NB4 (cell line): ENCODE data around the gene SHLD2.
"Not testable (repeated sequence)": the region's sequence is repeated elsewhere in the genome, so short reads cannot be mapped to it uniquely, and the experiment has no call there.

Source experiments
- DNase-seq: peaks from one replicate; pipeline ENCODE4 v3.0.0; 2010; ENCODE audit warnings: low read depth
- H3K4me3 ChIP-seq: one replicate; pipeline ENCODE4 v1.5.1; 2011; ENCODE audit warnings: mild to moderate bottlenecking, low read depth, low read length, moderate library complexity
- MYC ChIP-seq: IDR thresholded peaks from 2 replicates; pipeline ENCODE4 v1.6.1; 2011; ENCODE audit warnings: low read depth, low read length
- POLR2A ChIP-seq: IDR thresholded peaks from 2 replicates; pipeline ENCODE4 v1.6.1; 2011; ENCODE audit warnings: mild to moderate bottlenecking; ENCODE audit not compliant: insufficient read length; ENCODE audit errors: extremely low read depth
- TF ChIP-seq, protein P1 (sequence below): IDR thresholded peaks from 2 replicates; pipeline ENCODE4 v1.6.1; 2011; ENCODE audit warnings: low read depth, low read length
- TF ChIP-seq, protein P2 (sequence below): IDR thresholded peaks from one replicate; pipeline ENCODE4 v1.5.1; 2012; ENCODE audit warnings: low read depth, low read length

SHLD2 gene

DNA sequence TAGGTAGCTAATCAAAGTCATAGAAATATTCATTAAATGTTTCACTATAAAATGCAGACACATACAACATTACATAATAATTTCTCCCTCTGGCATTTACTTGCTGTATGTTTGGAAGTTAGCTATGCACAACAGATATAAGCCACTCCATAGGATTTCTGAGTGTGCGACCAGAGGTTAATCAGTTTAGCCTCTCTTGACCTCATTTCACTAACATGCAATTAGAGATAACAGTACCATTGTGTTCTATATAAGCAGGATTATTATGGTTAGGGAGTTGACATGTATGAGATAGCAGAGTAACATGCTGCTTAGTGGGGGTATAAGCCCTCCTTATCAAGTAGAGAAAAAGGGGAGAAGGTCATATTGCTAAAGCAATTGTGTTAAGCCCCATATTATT is 26.7 kb upstream of the SHLD2 start:
- TF ChIP-seq POLR2A (no peak), MYC (no peak)
- TF ChIP-seq, protein P1, sequence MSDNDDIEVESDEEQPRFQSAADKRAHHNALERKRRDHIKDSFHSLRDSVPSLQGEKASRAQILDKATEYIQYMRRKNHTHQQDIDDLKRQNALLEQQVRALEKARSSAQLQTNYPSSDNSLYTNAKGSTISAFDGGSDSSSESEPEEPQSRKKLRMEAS = no peak
- TF ChIP-seq, protein P2, sequence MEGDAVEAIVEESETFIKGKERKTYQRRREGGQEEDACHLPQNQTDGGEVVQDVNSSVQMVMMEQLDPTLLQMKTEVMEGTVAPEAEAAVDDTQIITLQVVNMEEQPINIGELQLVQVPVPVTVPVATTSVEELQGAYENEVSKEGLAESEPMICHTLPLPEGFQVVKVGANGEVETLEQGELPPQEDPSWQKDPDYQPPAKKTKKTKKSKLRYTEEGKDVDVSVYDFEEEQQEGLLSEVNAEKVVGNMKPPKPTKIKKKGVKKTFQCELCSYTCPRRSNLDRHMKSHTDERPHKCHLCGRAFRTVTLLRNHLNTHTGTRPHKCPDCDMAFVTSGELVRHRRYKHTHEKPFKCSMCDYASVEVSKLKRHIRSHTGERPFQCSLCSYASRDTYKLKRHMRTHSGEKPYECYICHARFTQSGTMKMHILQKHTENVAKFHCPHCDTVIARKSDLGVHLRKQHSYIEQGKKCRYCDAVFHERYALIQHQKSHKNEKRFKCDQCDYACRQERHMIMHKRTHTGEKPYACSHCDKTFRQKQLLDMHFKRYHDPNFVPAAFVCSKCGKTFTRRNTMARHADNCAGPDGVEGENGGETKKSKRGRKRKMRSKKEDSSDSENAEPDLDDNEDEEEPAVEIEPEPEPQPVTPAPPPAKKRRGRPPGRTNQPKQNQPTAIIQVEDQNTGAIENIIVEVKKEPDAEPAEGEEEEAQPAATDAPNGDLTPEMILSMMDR = no peak

DNA sequence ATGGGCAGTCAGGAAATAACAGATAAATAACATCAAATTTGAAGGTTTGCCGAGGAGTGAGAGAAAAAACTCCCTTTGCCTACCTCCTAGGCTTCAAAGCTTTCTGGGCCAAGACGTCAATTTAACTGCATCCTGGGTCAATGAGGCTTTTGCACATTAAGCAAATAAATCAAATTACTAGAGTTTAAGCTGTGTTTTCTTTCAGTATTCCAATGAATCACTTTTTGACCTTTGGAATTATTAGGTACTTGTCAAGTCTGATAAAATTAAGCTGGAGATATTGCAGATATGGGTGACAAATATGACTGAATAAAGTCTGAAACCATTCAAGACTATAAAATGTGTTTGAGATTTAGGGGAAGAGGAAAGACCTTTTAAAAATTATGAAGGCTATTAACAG is 22.6 kb upstream of the SHLD2 start:
- TF ChIP-seq, protein P1 = no peak
- TF ChIP-seq, protein P2 = no peak
- TF ChIP-seq MYC (no peak), POLR2A (no peak)
- no peak overlapping the region for H3K4me3 ChIP-seq
- DNase-seq = no peak

More for the DNA sequence above, 26.7 kb upstream of the SHLD2 start:
- H3K4me3 ChIP-seq = no peak overlapping the region
- DNase-seq = no peak

DNA sequence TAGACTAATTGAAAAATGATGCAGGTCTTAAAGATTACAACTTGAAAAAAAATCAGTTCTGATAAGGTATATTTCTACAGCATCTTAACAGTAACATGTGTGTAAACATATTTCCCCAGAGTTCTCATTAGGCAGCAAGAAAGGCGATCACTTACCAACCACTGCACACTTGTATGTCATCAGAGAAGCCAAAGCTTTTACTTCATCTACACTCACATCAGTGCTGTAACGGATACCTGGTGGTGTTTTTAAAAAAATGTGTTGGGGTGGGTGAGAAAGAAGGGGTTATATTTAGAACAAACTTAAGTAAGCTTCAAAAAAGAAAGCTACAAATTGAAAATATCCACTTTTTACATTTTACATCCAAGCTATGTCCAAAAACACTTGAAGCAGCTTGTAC is 18.6 kb upstream of the SHLD2 start:
- not testable (repeated sequence) for H3K4me3 ChIP-seq, DNase-seq

DNA sequence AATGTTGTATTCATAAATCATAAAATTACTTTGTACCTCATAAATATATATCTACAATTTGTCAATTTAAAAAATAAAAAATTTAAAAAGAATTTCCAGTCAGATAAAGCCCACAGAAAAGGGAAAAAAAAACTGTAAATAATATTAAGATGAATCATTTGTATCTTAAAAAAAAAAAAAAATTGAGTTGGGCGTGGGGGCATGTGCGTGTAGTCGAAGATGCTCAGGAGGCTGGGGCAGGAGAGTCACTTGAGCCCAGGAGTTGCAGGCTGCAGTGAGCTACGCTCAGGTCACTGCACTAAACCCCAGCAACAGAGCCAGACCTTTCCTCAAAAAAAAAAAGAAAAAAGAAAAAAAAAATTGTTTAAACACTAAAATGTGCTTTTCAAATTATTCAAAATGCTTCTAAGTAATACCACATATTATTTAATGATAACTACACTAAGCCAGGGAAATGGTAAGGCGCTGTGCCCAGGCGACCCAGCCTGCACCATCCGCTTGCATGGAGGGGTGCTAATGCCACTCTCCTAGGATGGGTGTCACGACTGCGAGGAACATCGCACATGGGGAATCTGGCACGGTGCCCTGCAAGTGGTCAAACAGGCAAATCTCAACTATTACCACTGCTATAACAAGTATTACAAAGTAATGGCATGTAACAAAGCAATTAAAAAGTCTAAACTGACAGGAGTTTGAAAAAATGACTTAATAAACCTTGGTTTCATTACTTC is 15.7 kb upstream of the SHLD2 start:
- no peak for DNase-seq
- H3K4me3 ChIP-seq = no peak overlapping the region

DNA sequence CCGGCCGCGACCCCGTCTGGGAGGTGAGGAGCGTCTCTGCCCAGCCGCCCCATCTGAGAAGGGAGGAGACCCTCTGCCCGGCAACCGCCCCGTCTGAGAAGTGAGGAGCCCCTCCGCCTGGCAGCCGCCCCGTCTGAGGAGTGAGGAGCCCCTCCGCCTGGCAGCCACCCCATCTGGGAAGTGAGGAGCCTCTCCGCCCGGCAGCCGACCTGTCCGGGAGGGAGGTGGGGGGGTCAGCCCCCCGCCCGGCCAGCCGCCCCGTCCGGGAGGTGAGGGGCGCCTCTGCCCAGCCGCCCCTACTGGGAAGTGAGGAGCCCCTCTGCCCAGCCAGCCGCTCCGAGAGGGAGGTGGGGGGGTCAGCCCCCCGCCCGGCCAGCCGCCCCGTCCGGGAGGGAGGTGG is 14.4 kb upstream of the SHLD2 start:
- H3K4me3 ChIP-seq, DNase-seq: not testable (repeated sequence)

More for the DNA sequence above, 15.7 kb upstream of the SHLD2 start:
- TF ChIP-seq POLR2A (no peak), MYC (no peak)
- TF ChIP-seq, protein P2 = no peak
- TF ChIP-seq, protein P1 = no peak

DNA sequence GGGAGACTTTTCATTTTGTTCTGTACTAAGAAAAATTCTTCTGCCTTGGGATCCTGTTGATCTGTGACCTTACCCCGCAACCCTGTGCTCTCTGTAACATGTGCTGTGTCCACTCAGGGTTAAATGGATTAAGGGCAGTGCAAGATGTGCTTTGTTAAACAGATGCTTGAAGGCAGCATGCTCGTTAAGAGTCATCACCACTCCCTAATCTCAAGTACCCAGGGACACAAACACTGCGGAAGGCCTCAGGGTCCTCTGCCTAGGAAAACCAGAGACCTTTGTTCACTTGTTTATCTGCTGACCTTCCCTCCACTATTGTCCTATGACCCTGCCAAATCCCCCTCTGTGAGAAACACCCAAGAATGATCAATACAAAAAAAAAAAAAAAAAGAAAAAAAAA is 13.4 kb upstream of the SHLD2 start:
- DNase-seq, H3K4me3 ChIP-seq: not testable (repeated sequence)

DNA sequence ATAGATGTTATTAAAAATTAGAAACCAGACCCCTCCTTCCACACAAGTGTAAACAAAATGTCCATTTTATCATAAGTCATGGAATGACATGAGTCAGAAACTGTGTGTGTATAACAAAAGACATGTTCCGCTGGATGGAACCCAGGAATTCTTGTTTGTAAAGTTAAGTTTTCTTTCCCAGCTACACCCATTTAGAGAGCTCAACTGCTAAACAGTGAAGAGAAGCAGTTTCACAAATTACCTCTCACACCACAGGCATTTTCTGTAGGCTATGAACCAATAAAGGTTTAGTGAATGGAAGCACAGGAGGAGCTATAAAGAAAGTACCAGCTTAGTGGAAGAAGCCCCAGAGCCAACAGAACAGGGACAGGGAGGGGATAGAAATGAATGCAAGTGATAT is 12.8 kb upstream of the SHLD2 start:
- not testable (repeated sequence) for DNase-seq, H3K4me3 ChIP-seq

DNA sequence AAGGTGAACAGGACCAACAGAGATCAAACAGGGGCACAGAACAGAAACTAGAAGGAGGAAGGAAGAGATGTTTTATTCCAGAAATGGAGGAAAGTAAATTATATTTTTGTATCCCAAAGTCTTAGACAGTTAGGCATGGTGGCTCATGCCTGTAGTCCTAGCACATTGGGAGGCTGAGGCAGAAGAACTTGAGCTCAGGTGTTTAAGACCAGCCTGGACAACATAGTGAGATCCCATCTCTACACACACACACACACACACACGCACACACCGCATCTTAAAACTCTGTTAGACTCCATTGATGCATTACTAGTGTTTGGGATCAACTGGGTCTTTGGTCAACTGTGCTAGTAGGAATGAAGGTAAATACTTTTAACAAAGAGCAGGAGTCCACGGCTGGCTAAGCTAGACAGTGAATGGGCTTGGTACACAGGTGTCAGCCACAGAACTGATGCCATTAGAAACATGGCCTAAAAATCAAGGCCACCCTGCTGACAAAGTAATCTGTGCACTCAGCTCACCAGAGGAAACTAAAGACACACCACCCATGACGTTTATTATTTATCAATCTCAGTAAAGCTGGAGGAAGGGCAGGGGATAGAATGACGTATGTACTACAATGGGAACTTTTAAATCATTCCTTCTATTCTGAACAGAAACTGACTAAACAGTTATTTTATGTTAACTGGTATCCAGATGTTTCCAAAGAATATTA is 11.3 kb upstream of the SHLD2 start:
- H3K4me3 ChIP-seq, DNase-seq: not testable (repeated sequence)

DNA sequence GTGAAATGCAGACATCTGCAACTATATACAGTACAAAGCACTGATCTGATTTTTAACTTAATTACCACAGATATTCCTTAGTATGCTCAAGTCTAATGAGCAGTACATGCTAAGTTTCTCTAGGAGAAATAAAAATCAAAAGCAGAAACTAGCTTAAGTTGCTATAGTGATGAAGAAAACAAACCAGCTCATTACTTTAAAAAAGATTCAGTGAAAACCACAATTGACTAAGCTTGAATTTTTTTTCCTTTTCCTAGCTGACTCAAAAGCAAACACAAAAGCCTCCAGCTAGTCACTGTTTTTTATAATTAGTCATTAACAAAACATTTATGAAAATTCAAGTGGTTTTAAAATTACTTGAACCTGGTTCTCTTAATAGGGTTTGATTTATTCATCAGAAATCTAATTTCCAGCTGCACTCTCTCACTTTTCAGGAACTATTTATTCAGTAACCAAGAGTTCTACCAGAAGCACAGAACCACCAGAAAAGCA is 10.7 kb upstream of the SHLD2 start:
- not testable (repeated sequence) for H3K4me3 ChIP-seq, DNase-seq
